ENCODE results near the gene CPSF4L.

DNA sequence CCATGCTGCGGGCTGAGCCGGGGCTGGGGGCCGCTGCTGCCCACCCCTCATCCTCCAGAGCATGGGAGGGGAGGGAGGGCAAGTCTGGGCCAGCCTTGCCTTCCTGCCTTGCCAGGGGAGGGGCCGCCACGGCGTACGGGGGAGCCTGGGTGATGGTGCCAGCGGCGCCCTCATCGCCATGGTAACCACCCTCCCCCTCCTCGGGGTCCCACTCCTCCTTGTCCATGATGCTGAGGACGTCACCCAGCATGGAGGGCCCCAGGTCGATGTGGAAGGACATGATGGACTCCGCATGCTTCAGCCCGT lies 23.9 kb upstream of the CPSF4L start:
- TF ChIP-seq YY1 (IDR thresholded peaks at IDR 0.05; ENCODE audit: insufficient read depth, insufficient read length), result no peak
- no peak for TF ChIP-seq SUZ12 (IDR thresholded peaks at IDR 0.05; ENCODE audit: extremely low read depth, insufficient read depth, insufficient read length)
